Non-pigmented ciliary epithelial cell (primary cell): Measurements from ENCODE around the gene AK2.

Experiments
- DNase-seq: peaks from one replicate; pipeline ENCODE4 v3.0.0-alpha.2; 2010; ENCODE audit warnings: low read depth

Gene AK2

DNA sequence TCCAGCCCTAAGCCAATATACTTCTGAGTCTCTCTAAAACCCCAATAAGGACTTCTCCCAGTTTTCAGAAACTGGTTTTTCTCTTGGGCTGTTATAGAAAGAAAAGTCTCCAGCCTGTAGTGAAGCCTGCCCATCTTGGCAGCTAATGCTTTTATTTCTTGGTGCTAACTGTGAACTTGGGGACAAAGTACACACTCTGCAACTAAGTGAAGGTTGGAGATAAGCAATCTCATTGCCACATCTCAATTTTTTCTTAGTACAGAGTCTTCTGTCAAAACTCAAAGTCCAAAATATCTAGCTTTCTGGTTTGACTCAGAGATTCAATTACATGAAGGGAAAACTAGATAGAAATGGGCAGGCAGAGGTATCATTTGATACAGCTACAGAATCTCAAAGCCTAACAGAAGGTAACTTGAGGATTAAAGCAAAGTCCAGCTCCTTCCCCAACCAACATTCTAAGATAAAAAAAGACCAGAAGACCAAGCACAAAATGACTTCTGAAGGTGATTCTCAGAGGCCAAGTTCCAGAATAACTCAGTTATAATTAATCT lies 14.0 kb downstream of the AK2 start:
- no peak for DNase-seq

DNA sequence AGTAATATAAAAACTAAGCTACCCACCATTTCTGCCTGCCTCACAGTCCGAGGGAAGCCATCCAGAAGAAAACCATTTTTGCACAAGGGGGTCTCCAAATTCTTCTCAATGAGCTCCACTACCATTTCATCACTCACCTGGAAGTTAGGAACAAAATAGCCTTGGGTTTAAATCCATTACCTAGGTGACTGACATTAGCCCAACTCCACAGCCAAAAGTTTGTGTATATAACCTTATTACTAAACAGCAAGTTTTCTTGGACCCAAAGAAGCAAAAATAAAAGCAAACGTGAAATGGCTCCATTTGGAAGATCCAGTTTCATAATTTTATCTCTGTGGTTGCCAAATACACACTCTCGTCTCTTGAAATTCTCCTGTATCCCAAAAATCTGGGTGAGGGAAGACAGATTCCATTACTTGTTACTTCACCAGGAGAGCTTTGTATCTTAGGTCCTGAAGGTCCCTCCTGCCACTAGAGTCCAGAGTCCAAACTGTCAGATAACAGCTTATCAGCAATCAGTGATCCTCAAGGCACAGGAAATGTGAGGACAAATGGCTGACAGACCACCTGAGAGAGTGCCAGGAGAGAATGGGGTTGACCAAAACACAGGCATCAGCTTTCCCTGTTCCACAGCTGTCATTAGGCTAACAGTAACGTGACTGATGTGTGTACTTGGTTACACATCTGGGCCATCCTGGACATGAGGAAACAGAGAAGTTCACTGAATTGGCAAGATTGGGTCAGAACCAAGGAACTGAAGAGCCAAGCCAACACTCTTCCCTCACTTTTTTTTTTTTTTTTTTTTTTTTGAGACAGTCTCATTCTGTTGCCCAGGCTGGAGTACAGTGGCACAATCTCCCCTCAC lies 14.9 kb downstream of the AK2 start:
- DNase-seq, result no peak

DNA sequence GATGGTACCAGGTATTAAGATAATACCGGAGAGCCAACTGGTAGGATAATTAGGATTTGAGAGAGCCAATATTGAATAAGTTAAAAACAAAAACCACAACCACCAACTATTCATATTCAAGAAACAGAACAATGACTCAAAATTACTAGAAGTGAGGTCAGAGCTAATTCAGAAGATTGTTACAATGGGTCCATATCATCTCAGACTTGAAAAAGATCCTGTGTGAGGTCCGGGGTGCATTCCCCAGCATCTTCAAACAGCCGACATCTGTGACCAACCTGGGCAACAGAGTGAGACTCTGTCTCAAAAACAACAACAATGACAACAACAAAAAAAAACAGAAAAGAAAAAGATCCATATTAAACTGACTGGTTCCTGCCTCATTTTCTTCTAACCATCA lies 18.6 kb downstream of the AK2 start:
- no peak for DNase-seq

DNA sequence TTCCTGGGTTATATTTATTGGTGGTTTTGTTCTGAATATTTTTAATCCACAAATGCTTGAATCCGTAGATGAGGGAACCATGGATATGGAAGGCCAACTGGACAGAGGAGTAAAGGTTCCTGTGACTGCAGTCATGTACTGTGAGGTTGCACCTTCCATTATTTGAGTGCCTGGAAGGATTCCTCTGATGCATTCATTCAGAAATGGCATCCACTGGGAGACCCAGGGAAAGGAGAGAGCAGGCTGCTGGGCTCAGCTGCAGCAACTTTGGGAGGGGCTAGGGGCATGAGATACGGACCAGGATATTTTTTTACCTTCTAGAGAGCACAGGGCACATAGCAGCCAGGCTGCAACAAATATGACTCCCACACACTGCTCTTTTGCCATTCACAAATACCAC lies 19.5 kb downstream of the AK2 start:
- DNase-seq, result no peak

DNA sequence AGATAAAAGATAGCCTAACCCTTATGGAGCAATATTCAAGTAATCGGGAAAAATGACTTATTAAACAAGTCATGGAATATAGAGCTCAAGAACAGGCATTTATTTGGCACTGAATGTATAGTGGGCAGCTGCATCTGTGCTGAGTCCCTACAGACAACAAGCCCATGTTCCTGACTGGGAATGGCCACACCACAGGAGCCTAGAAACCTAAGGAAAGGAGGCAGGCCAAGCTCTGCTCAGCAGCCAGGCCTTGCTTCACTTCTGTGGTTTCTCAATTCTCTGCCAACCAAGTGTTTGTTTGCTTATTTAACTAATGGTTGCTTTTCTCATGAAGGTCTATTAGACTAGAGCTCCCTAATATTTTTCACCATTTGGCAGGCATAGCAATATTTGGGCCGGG lies 21.5 kb downstream of the AK2 start:
- DNase-seq, result no peak

GRCh38 chr1:33014464-33015163 lies 22.1 kb downstream of the AK2 start:
- no peak for DNase-seq

DNA sequence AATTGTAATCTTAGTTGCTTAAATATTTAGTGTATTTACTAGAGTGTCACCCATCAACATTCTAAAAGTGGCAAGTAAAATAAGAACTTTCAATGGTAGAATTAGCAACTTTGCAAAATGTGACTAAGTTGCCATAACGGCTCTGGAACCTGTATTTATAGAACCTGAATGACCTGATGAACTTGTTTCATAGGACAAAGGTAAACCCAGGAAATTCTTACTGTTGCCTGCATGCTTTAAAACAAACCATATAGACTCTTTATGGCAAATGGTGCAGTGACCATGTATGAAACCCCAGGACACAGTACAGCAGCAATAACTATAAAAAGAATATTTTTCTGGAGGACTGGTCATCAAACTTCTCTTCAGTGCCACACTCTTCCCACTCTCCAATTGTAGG lies 22.9 kb downstream of the AK2 start:
- no peak for DNase-seq

DNA sequence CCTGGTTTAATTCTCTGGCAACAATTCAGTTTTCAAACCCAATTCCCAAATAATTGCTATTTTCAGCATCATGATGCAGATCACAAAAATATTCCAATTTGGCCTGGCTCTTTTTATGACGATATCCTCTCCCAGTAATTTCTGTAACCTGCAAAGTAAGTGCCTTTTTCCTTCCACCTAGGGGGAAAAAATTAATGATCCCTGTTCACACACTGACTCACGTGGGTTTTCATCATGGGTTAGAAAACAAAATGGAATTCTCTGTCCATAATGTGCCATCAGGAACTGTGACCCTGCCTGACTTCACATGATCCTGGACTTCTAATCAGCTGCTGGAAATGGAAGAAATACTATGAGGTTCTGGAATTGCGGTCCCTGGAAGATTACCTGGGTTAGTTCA lies 24.5 kb downstream of the AK2 start:
- DNase-seq, result no peak

- no peak for DNase-seq
Observed at GRCh38 chr1:33010932-33011731, 25.6 kb downstream of the AK2 start.

GRCh38 chr1:33009561-33009960 lies 27.1 kb downstream of the AK2 start:
- no peak for DNase-seq

DNA sequence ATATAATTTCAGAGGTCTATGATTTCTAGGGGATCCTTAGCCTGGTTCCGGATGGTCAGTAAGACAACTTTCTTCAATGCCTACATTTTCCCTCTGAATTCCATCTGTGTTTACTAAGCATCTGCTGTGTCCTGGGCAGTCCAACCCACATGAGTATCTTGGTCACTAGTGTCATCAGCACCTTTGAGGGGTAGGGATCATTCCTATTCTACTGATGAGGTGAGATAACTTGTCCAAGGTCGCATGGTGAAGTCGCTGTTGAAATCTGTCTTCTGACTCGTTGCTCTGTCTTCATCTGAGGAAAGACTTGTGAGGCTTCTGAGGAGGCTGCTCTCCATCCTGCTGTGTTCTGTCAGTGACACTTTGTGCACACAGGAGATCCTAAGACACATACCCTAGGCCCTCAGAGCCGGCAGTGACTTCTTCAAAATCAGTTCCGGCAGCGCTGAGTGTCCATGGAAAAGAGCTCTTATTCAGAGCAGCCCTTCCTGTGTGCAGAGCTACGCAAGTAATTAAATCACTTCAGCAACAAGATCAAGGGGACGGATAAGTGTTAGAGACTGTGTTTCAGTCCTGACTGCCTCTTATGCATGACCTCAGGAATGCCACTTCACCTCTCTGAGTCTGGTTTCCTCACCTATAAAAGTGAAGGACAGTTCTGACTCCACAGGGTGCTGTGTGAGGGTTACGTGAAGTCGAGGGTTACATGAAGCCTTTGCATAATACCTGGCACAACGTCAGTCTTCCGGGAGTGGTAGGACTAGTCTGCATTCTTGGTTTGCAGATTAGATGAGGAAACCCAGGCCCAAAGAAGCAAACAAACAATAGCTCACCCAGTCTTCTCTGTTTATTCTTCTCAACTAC lies 28.4 kb downstream of the AK2 start:
- DNase-seq, result no peak

DNA sequence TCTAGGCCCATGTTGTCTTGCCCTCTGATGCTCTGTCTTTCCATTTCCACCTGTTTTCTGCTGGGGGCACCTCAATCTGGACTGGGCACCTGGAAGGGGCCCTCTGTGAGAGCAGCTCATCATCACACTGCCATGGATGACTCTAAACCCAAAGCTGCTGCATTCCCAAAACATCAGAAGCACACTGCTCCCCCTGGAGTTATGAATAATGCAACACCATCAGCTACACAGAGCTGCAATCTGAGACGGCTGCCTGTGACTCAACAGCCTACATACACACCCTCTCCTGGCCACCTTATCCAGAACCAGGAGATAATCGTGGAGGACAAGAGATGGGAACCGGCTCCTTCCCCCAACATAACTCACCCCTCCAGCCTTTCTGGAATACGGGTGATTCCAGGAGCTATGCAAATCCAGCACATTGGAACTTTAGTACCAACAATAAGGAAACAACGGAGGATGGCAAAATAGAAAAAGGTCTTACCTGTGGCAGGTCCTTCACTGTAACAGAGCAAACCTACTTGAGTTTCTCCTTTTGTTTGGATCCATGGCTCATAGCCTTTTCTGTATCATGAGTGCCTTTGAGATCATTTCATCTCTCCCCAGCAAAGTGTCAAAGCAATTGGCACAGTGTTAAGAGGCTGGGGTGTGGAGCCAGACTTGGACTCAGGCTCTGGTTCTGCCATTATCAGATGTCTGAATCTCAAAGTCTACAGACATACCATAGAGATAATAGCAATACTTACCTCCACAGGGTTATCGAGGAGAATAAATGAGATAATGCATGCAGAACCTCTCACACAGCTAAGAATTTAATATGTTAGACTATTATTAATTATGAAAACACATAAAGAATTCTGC lies 29.3 kb downstream of the AK2 start:
- DNase-seq, result no peak

- DNase-seq, result no peak
Observed at GRCh38 chr1:33005838-33006421, 30.8 kb downstream of the AK2 start.

DNA sequence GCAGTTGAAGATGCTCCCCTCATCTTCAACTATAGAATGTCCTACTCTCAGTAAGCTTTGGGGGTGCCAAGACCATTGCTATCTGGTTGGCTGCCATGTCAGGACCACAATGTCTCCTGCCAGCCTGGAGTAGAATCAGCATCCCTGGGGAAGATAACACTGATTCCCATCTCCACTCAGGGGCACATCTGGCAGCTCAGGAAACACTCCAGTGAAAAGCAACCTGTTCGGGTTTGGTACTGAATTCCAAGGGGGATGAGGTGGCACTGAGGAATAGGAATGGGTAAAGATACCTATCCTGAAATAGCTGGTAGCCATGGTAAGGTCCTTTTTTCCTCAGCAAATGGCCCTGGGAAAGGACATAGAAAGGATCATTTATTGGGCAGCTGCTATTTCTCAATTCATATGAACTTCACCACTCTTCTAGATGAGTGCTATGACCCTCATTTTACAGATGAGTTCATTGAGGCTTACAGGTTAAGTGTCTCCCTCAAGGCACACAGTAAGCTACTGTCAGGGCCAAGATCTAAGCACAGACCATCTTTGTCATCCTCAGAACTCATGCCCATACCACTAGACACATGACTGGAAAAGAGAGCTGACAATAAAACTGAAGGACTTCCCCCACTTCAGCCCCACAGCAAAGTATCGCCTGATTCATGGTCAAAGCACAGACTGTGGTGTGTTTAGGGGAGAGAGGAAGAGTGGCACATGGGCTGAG lies 31.4 kb downstream of the AK2 start:
- no peak for DNase-seq

GRCh38 chr1:33004613-33005012 lies 32.1 kb downstream of the AK2 start:
- no peak for DNase-seq

DNA sequence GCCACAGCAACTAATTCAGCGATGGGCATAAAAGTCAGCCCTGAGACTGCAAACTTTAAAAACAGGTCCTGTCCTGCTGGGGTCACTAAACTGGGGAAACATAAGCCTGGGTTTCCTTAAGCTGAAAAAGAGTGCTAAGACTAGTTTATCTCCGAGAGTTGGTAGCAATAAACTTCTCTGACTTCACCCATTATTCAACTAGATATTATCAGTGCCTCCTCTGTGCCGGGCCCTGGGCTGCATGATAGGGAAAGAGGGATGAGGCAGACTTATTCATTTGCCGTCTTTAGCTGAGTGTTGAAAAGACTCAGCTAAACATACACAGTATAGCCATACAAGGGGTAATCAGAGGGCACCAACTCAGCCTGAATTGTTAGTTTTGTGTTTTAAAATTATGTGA lies 33.0 kb downstream of the AK2 start:
- DNase-seq, result no peak

DNA sequence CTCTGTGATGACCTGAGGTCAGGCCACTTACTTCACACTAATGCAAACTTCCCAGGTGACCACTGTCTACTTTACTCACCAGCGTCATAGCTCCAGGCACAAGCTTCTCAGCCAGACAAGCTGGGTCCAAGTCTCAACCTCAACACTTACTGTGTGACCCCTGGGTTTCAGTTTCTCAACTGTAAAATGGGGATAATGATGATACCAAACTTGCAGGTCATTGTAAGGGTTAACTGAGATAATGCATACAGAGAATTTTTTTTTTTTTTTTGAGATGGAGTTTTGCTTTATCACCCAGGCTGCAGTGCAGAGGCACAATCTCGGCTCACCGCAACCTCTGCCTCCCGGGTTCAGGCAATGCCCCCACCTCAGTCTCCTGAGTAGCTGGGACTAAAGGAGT lies 34.7 kb downstream of the AK2 start:
- no peak for DNase-seq

GRCh38 chr1:33001282-33001681 lies 35.4 kb downstream of the AK2 start:
- DNase-seq, result no peak

DNA sequence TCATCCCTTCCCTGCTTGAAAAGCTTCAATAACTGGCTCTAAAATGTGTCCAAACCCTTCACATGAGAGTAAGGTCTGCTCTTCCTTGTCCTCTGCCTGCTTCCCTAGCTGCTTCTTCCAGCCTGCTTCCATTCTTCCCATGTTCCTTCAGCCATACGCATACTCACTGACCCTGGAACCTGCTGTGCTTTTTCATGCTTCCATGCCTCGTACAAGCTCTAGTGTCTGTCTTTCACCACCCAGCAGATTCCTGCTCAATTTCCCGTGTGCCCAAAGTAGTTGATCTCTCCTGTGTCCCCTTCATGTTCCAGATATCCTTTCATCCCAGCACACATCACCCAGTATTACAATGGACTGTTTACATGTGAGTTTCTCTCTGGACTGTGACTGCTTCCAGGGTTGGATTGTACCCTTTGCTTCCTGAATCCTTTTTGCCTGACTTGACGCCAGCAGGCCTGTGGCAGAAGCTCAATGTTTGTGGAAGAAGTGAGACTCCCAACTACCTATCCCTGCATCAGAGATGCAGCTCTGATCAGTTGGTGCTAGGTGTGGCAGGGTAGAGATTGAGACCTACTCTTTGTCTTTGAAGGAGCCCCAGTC lies 36.2 kb downstream of the AK2 start:
- DNase-seq, result no peak
